ENCODE results near the gene DHRSX.
"Not testable (repeated sequence)": the region's sequence is repeated elsewhere in the genome, so short reads cannot be mapped to it uniquely, and the experiment has no call there.

The DHRSX gene

DNA sequence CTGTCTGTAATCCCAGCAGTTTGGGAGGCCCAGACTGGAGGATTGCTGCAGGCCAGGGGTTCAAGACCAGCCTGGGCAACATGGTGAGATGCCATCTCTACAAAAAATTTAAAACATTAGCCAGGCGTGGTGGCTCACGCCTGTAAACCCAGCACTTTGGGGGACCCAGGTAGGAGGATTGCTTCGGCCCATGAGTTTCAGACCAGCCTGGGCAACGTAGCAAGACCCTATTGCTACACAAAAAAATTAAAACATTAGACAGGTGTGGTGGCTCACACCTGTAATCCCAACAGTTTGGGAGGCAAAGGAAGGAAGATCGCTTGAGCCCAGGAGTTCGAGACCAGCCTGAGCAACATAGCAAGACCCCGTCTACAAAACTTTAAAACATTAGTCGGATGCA, 1.3 kb downstream of the DHRSX start:
- no peak for DNase-seq

DNA sequence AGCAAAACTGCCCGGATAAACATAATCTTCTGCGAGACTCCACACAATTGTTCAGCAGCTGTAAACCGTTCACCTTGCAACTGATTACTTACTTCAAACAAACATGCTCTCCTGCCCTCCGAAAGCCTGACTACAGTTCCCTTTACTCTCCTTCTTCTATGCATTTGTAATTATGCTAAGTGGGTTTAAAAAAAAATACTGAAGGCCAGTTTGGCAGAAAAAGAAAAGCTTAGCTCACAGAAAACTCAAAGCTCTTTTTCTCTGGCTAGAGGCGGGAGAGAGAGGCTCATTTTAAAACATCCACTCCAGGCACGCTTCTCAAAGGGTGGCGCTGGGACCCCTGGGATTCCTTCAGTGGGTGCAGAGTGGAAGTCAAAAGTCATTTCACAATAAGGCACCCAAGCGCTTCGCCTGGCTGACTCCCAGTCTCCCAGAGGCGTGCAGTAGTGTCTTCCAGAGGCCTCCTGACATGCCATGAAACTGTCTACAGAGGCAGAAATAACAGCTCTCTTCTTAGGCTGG, 1.9 kb downstream of the DHRSX start:
- peak; percentile 62 for DNase-seq

DNA sequence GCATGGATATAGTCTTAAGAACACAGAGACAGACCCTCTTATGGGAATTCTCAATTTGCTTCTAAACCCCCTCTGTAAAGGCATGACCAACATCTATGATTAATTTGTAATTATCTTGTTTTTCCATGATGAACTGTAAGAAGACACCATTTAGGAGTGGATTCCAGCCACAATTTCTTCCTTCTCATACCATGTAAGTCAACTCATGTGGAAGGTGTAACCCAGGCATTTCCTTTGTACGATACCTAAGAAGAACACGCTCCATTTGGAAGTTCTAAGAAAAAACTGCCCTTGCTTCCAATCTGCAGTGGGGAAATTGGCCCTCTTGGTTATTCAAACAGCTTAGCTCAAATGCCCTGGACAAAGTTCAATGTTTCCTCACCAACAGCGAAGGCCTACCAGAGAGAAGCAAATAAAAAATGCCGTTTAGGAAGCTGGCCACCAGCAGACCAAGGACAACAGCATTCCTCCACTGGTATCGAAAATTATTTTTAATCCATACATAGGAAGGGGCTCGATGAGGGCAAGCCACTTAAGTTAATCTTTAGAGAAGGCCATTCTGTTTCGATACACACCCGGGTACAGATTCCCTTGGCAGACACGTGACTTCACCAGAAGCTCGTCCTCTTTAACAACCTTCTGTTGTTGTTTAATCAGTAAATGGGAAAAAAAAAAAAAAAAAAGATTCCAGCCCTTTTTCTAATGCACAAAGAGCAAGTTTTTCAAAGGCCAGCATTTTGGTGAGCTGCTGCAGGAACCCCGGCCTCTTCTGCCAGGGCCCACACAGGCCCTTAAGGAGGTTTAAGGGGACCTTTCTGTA, 2.6 kb downstream of the DHRSX start:
- peak; percentile 59 for DNase-seq

DNA sequence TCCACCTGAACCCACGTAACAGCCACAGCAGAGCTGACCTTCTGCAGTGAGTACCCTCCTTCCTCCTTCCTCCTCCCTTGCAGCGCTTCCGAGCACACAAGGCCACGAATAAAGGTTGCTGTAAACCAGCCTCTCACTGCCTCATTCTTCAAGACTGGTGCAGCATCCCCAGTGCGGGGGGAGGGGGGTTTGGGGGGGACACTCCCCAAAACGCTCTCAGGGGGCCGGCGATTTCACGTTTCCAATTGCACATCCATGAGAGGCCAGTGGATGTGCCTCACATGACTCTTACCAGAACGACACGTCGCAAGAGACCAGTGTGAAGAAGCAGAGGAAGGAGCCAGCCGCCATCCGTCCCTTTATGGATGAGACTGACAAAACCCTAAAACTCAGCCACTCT, 5.2 kb downstream of the DHRSX start:
- DNase-seq, result no peak

DNA sequence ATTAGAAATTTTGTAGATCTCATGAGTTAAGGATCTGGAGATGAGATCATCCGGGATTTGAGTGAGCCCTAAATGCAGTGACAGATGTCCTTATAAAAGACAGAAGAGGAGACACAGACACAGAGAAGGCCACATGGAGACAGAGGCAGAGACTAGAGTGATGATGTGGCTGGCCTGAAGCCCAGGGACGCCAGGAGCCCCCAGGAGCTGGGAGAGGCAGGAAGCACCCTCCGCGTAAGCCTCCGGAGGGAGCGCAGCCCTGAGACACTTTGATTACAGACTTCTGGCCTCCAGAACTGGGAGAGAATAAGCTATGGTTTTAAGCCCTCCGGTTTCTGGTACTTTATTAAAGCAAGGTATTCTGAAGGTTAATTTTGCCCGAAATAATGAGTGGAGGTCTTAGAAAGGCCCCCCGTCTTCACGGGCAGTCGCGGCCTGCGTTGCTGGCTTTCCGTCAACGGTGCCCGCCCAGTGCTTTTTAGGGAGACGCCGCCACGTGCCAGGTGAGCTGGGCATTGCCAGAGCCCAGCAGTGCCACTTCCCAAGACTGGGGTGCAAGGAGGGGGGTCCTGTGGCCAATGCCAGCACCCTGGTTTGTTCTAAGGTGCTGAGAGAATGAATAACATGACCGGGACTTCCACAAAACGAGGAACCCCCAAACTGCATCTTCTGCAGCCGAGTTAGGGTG, 8.1 kb downstream of the DHRSX start:
- DNase-seq, result no peak

DNA sequence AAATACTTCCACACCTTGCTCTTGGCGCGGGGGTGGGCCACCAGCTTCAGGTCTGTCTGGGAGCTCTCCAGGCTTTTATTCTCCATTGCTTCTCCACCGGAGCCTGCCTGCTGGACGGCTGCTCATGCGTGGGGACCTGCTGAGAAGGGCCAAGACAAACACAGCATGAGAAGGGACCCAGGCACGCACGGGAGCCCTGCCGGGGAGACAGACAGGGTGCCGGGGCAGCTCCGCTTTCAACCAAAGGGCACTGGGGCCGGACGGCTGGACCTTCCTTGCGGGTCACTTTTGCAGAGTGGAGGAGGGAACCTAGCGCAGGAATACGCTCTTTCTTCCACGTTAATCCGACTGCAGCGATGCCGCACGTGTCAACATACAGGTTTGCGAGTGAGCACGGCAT, 10.1 kb downstream of the DHRSX start:
- no peak for DNase-seq

DNA sequence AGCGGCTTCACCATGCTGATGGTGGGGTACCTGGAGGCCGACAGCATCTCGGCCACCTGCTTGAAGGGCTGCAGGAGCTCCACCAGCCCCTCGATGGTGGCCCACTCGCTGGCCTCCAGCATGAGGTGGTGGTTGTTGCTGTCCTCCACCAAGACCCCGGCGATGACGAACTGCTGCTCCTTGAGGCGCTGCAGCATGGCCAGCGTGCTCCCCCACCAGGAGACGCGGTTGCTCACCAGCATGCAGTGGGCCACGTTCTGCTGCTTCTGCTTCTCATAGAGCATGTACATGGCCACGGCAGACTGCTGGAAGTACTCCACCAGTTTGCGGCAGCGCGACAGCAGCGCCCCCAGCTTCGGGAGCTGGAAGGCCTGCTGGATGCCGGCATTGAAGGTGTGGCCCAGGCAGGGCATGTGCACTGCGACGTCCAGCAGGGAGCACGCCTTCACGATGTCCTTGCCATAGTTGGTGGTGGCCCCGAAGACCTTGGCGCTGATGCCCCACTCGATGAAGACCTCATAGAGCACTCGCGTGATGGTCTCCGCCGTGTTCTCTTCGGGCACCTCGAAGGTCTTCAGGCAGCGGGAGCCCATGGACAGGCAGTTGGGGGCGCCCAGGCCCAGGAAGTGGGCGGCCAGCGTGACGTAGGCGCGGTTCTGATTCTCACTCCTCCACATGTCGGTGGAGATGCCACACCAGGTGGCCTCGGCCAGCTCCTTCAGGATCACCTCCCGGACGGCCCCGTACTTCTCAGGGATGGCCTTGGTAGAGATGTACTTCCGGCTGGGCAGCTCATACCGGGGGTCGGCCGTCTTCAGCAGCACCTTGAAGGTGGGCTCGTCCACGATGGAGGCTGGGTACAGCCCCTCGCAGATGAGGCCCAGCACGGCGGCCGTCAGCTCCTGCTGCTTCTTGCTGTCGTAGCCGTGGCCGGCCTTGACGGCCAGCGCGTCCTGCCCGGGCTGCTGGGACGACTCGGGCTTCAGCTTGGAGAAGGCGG, 11.0 kb downstream of the DHRSX start:
- no peak for DNase-seq

DNA sequence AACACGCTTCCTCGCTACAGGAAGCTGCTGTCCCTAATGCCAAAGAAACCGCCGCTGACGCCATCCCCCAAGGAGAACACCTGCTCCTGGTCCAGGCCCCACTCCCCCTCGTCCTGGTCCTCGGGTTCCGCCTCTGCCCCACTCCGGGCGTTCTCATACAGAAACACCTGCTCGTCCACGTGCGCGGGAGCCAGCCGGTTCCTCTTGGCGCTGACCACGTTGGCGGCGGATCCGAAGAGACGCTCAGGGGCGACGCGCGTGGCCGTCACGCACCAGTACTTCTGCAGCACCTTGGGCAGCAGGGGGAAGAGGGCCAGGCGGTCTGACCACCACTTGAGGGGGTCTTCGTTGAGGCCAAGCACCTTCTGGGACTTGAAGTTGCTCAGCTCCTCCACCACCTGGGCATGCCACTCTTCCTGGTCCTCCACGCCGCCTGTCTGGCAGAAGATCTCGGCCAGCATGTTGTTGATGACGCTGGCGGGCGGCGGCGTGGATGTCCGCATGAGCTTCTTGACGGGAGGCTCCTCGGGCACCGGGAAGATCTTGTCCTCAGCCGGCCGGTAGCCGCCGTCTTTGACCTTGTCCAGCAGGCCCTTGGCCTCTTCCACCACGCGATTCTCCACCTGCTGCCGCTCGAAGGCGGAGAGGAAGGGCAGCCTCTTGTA, 12.0 kb downstream of the DHRSX start:
- no peak for DNase-seq

DNA sequence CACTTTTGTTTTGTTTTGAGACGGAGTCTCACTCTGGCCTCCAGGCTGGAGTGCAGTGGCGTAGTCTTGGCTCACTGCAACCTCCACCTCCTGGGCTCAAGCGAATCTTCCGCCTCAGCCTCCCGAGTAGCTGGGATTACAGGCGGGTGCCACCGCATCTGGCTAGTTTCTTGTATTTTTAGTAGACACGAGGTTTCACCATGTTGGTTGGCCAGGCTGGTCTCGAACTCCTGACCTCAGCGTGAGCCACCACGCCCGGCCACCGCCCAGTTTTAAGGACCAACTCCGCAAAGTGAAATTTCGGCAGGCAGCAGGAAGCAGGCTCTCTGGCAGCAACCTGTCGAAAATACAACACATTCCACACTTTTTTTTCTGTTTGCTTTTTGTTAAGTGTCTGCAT, 13.4 kb downstream of the DHRSX start:
- no peak for DNase-seq

DNA sequence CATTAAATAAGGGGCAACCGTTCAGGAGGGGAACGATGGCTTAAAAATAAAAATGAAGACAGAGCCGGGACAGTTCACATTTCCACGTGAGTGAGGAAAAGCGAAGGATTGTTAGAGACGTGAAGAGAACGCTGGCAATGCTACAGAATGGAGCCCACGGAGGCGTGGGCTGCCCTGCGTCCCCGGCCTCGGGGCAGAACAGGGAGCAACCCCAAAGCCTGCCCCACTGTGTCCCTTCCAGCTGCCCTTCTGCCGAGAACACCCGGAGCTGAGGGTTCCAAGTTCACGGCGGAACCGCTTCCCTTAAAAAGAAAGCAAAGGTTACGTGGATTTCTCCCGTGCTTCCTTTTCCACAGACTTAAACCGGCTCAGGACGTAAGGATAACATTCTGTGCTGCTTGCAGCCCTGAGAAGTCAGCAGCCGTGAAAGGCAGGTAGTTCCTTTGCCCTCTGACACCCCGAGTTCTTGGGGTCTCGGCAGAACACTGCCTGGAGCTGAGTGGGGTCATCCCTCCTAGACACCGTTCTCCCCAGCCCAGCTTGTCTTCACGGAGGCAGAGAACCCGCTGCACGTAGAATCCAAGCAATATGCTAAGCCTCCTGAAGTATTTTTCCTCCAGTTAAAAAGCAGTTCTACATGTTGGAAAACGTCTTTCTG, 14.2 kb downstream of the DHRSX start:
- DNase-seq, result no peak

DNA sequence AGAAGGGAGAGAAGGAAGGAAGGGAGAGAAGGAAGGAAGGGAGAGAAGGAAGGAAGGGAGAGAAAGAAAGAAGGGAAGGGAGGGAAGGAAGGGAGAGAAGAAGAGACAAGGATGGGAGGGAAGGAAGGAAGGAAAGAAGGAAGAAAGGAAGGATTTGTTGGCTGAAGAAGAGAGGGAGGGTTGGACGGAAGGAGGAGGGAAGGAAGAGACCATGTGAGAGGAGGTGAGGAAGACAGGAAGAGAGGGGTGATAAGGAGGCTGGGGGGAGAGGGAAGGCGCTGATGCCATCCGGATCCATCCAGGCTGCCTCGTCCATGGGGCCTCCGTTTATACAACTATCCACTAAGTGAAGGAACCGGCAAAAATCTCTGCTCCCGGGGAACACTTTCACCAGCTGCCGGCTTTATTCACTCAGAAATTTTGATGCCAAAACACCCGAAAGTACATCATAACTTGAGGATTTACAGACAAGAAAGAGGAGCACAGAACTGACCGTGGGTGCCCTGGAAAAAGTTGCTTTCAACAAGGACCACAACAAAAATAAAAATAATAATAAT, 14.9 kb downstream of the DHRSX start:
- no peak for DNase-seq

DNA sequence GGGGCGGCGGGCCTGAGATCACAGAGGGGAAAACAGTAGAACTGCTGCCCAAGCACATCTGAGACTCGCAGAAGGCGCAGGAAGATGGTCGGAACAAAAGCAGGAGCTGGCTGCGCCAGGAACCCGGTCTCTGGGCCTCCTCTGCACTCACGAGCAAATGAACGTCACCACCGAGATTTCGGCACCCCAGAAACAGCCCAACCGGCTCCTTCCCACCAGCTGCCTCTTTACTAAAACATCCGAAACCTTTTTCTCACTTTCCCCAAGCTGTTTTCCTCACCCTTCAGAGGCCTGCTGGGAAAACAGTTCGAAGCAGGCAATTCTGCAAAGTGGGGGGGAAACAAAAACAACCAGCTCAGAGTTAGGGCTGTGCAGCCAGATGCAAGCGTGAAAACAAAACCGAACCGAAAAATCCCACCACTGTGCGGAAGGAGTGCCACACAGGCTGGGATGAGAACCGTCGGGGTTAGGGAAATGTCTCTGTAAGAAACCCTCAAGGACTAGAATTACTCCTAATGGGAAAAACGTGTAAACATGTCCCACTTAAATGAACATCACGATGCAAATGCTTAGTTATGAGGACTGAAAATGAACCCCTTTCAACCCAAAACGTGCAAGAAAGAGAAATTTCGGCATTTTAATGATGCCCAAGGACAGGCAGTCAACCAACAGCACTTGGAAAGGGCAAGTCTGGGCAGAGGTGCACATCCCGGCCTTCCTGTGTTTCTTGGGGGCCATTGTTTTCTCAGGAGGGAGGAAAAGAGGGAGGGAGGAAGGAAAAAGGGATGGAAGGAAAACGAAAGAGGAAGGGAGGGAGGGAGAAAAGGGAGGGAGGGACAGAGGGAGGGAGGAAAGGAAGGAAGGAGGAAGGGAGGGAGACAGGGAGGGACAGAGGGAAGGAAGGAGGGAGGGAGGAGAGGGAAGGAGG, 15.8 kb downstream of the DHRSX start:
- DNase-seq, result peak; percentile 31

DNA sequence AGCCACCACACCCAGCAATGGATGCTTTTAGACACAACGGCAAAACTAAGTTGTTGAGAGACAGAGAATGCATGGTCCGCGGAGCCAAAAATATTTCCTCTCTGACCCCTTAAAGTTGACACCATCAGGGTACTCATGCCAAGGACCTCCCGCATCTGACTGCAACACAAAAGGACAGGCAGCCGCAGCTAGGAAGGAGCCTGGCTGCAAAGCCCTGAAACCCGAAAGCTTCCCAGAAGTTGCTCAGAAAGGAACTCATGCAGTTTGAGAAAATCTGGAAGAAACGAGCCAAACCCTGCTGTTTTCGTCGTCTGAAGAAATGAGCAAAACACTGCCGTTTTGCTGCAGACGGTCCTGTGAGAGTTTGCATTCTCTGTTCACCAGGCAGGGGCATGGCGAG, 16.5 kb downstream of the DHRSX start:
- DNase-seq, result no peak

DNA sequence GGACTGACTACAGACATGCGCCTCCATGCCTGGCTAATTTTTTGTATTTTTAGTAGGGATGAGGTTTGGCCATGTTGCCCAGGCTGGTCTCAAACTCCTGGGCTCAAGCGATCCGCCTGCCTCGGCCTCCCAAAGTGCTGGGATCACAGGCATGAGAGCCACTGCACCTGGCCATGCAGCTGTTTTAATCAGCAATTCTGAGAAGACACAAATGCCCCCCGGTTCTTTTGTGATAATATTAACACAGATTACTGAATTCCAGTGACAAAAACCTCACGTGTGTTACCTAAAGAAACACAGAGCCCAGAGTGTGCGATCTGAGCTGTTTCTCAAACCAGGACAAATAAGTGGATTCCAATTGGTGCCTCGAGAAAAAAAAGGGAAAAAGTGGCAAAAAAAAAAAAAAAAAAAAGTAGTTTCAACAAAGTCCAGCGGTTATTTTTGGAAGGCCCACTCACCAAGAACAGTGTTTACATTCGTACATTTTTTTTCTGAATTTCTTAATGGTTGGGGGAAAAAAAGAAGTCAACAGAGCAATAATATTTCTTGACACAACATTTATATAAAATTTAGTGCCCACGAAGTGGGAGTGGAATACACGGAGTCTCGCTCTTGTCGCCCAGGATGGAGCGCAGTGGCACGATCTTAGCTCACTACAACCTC, 17.2 kb downstream of the DHRSX start:
- no peak for DNase-seq

DNA sequence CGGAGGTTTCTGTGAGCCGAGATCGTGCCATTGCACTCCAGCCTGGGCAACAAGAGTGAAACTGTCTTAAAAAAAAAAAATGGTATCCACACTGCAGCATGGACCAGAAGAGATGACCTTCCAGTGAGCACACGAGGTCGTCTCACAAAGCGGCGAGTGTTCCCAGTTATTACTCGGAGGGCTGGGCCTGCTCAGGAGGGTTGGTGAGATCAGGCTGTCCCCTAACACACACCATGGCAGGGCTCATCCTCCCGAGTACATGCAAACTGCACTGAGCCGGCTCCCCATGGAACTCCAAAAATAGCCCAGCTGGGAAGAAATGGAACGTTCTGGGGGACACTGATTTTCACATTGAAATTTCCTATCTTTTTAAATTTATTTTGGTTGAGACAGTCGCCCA, 19.2 kb downstream of the DHRSX start:
- not testable (repeated sequence) for DNase-seq

DNA sequence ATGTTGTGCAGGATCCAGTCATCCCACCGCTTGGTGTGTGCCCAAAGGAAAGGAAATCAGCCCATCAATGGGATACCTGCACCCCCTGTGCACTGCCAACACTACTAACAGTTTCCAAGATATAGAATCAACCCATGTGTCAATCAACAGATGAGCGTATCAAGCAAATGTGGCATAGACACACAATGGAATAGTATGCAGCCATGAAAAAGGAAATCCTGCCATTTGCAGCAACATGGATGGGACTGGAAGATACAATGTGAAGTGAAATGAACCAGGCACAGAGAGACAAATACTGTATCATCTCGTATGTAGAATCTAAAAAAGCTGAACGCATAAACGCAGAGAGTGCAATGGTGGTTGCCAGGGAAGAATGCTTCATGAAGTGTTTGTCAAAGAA, 20.8 kb downstream of the DHRSX start:
- not testable (repeated sequence) for DNase-seq

DNA sequence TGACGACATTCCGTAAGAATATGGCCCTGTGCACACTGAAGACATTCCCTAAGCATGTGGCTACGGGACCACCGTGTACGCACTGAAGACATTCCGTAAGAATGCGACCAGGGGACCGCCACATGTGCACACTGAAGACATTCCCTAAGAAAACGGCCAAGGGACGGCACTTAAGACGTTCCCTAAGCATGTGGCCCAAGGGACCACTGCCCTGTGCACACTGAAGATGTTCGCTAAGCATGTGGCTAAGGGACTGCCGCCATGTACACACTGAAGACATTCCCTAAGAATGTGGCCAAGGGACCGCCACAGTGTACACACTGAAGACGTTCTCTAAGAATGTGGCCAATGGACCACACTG, 21.4 kb downstream of the DHRSX start:
- DNase-seq, result no peak

DNA sequence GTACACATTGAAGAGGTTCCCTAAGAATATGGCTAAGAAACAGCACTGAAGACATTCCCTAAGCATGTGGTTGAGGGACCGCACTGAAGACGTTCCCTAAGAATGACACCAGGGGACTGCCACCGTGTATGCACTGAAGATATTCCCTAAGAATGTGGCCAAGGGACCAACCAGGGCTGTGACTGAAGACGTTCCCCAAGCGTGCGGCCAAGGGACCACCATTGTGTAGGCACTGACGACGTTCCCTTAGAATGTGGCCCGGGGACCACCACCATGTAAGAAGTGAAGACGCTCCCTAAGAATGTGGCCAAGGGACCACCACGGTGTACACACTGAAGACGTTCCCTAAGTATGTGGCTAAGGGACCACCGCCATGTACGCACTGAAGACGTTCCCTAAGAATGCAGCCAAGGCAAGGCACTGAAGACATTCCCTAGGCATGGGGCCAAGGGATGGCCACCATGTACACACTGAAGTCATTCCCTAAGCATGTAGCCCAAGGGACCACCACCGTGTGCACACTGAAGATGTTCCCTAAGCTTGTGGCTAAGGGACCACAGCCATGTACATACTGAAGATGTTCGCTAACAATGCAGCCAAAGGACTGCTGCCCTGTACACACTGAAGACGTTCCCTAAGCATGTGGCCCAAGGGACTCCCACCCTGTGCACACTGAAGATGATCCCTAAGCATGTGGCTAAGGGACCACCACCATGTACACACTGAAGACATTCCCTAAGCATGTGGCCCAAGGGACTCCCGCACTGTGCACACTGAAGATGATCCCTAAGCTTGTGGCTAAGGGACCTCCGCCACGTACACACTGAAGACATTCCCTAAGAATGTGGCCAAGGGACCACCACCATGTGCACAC, 22.0 kb downstream of the DHRSX start:
- no peak for DNase-seq
